HG03095 (cell line): Measurements from ENCODE around the gene STUB1.
A peak's percentile ranks its signal among the peaks of the same experiment; 100 is the strongest.
"Not testable (repeated sequence)": the region's sequence is repeated elsewhere in the genome, so short reads cannot be mapped to it uniquely, and the experiment has no call there.

ENCODE experiments used
- ATAC-seq: cut with Tn5 transposase; IDR thresholded peaks from one replicate; pipeline ENCODE4 v1.9.1; 2021; ENCODE audit warnings: moderate library complexity; ENCODE audit not compliant: unreplicated experiment

The STUB1 gene

GRCh38 chr16:710500-711075 is 30.4 kb downstream of the STUB1 start:
- ATAC-seq: no peak

GRCh38 chr16:711084-711483 is 30.9 kb downstream of the STUB1 start:
- ATAC-seq: no peak

GRCh38 chr16:711548-712320 is 31.5 kb downstream of the STUB1 start:
- no peak for ATAC-seq

GRCh38 chr16:712740-713250 is 32.6 kb downstream of the STUB1 start:
- ATAC-seq: not testable (repeated sequence)

- ATAC-seq: no peak
Measured at GRCh38 chr16:714079-714478, 33.9 kb downstream of the STUB1 start.

GRCh38 chr16:714558-715476 is 34.6 kb downstream of the STUB1 start, which contains the start of gene METRN:
Gene METRN (plus strand): TSS chr16:715118. CDS start chr16:715290, 172 bp downstream.
- ATAC-seq: peak; percentile 58

- peak; percentile 5 for ATAC-seq
Measured at GRCh38 chr16:715477-716199, 35.4 kb downstream of the STUB1 start.

GRCh38 chr16:716200-716568 is 36.0 kb downstream of the STUB1 start:
- ATAC-seq: no peak

GRCh38 chr16:716768-717325 is 36.6 kb downstream of the STUB1 start:
- no peak for ATAC-seq

- no peak for ATAC-seq
Measured at GRCh38 chr16:717450-718245, 37.4 kb downstream of the STUB1 start.

- no peak for ATAC-seq
Measured at GRCh38 chr16:718389-718788, 38.2 kb downstream of the STUB1 start.

GRCh38 chr16:718922-719321 is 38.7 kb downstream of the STUB1 start:
- ATAC-seq: no peak

GRCh38 chr16:719815-720446 is 39.7 kb downstream of the STUB1 start:
- ATAC-seq: no peak

- peak; percentile 6 for ATAC-seq
Measured at GRCh38 chr16:720447-720989, 40.3 kb downstream of the STUB1 start.

GRCh38 chr16:720990-721764 is 41.0 kb downstream of the STUB1 start, which contains the start of gene ANTKMT:
Gene ANTKMT (plus strand): TSS chr16:721146. CDS start chr16:721275, 129 bp downstream.
- peak; percentile 44 for ATAC-seq

GRCh38 chr16:721765-722540 is 41.7 kb downstream of the STUB1 start:
- no peak for ATAC-seq
